ENCODE data around the gene NHEJ1.

NHEJ1 gene

DNA sequence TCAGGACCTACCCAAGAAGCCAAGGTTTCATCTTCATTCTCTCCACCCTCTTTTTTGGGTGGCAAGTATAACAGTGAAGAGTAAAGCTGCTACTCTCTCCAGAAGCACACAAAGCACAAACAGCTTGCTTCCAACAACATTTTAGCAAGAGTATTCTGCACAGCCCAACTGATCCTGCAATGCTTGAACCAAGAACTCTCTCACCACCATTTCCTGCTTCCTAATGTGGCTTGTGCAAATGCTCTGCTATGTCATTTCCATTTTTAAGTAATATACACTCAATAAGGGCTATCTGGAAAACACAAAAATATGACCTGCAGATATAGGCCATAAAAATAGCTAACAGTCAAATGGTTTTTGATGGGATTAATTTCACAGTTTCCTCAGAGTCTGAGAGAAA lies 75.8 kb downstream of the NHEJ1 start:
- DNase-seq, result no peak

DNA sequence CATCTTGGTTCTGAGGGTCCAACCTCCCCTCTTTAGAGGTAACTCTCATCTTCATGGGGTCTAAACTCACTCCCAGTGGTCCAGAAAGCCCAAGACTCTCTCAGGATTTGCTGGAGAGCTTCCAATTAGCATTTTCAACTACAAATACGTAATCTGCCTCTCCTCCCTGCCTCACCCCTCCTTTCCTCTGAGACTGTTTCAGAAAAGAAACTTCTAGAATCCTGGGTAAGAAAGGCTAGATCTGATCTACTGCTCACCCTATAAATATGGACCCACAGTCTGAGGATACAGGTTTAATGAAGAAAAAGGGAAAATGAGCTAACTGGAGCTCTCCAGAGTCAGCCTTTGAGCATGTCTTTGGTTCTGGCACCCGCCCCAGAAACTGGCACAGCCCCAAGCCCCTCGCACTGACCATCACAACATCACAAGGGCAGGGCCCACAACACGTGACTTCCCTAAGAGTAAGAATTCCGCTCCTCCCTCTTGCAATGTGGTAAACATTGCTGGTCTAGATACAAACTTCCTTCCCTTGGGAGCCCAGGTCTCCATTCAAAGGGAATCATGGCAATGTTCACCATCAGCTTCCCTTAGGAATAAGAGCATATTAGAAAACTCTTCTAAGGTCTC lies 78.2 kb downstream of the NHEJ1 start:
- no peak for DNase-seq

- no peak for DNase-seq
Observed at GRCh38 chr2:219081701-219082331, 78.8 kb downstream of the NHEJ1 start.

- no peak for DNase-seq
Observed at GRCh38 chr2:219081096-219081495, 79.5 kb downstream of the NHEJ1 start.

- no peak for DNase-seq
Observed at GRCh38 chr2:219079417-219079816, 81.2 kb downstream of the NHEJ1 start.

- no peak for DNase-seq
Observed at GRCh38 chr2:219078951-219079350, 81.7 kb downstream of the NHEJ1 start.

- no peak for DNase-seq
Observed at GRCh38 chr2:219078126-219078525, 82.5 kb downstream of the NHEJ1 start.

DNA sequence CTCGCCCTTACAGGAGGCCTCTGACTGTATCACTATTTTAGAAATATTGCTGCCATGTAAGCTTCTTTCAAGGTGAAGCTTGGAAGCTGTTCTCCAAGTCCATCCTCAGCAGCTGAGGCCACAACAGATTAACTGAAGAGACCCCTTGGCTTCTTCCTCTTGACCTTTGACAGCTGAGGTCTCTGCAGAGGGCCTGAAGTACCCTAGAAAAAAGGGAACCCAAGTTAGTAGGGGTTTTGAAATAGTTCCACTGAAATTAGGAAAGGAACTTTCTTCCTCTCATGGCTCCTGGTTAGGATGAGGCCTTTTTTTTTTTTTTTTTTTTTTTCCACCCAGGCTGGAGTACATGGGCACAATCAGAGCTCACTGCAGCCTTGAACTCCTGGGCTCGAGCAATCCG lies 84.4 kb downstream of the NHEJ1 start:
- no peak for DNase-seq

GRCh38 chr2:219073413-219074129 lies 87.0 kb downstream of the NHEJ1 start:
- no peak for DNase-seq

GRCh38 chr2:219072741-219073250 lies 87.8 kb downstream of the NHEJ1 start:
- no peak for DNase-seq

DNA sequence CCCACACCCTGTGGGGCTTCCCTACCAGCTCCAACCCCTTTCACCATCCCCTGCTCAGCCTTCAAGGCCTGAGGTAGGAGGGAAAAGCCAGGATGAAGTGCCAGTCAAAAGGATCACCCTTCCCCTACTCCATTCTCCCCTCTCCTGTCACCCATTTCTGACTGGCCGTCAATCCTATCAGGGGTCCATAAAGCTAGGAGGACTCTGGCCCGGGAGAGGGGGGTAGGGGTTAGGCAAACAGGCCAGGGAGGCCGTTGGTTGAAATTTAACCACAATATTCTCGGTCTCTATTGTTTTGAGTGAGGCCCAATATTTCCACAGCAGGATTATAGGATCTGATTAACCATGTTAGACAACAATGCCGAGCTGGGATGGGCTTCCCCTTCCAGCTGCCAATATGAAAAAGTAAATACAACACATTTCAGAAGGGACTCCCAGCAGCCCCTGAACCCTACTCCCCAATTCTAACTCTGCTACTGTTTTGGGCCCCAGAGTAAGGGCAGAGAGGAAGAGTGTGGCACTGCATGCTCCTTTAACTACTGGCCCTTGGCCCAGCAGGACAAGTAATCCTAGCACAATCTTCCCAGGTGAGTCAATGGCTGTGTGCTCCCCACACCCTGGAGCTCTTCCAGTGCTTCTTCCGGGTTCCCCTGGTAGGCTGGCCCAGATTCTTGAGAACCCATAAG lies 89.3 kb downstream of the NHEJ1 start:
- no peak for DNase-seq

DNA sequence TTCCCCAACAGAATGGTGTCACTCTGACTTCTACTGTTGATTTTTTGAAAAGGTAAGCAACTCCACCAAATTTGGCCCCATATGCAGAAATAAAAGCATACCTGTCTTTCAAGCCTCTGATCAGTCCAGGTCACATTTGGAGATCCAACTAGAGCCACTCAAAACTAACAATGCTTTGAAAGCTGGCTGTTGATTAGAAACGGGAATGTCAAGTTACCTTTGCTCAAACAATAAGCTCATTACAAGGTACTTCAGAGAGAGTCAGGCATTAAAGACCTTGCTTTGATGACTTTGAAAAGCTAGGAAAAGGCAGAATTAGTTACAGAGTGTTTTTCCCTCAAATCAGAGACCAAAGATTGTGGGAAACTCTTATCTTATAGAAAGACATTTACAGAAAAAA lies 95.1 kb downstream of the NHEJ1 start:
- no peak for DNase-seq

DNA sequence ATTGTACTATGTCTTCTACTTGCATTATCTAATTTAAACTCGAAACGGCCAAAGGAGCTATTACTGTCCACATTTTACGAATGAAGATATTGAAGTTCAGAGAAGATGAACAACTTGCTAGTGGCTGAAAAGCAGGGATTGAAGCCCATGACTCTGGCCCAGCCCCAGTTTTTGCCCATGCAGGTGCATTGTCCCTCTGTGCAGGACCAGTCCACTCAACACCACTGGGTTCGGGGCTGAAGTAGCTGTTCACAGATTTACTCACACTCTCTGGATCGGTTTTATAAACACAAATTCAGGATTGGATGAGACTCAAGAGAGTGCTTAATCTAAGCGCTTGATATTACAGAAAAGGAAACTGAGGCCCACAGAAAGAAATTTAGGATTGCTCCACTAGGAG lies 98.5 kb downstream of the NHEJ1 start:
- DNase-seq, result no peak

- no peak for DNase-seq
Observed at GRCh38 chr2:219060821-219061791, 99.5 kb downstream of the NHEJ1 start, which contains the start of gene IHH. TSS of gene IHH (minus strand) at chr2:219060921. CDS start at chr2:219060467, 454 bp downstream.

DNA sequence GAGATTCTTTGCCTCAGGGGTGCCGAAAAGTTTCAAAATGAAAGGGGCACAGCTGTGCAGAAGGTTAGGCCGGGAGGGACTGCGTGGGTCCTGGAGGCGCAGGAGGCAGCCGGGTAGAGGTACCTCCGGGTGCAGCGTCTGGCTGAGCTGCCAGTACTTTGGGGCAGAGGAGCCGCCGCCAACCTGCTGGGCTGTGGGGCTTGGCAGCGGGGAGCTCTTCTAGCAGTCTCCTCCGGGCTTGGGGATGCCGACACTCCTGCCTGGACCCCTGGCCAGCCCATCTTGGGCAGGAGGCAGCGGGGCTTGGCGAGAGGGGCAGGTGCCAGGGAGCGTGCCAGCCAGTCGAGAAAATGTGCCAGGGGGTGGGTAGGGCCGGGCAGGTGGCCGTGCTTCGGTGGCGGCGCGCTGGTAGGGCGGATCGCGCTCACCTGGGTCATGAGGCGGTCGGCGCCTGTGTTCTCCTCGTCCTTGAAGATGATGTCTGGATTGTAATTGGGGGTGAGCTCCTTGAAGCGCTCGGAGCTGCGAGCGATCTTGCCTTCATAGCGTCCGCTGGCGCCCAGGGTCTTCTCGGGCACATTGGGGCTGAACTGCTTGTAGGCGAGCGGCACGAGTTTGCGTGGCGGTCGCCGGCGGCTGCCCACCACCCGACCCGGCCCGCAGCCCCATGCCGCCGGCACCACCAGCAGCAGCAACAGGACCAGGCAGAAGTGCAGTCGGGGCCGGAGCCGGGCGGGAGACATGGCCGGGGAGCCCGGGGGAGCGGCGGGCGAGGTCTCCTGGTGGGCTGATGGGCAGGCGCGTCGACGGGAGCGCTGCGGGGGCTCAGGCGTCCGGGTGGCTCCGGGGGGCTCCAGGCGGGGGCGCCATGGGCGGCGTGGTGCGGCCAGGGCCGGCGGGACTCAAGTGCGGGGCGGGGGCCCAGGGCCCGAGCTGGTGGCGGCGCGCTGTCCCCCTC lies 100.6 kb downstream of the NHEJ1 start:
- DNase-seq, result no peak

DNA sequence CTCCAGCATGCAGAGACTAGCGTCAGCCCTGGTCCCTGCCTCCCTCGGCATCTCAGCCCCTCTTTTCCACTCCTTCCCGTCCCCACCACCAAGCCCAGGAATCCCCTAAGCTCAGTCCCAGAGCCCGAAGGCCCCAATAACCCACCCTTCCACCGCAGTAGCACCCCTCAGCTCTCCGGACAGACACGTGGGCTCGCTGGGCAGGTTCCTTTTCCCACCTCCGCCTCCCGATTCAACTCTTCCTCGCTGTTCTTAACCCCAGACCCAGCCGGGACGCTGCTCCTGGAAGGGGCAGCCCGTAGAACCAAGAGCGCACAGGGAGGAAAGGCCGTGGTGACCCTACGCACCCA lies 101.3 kb downstream of the NHEJ1 start:
- no peak for DNase-seq

DNA sequence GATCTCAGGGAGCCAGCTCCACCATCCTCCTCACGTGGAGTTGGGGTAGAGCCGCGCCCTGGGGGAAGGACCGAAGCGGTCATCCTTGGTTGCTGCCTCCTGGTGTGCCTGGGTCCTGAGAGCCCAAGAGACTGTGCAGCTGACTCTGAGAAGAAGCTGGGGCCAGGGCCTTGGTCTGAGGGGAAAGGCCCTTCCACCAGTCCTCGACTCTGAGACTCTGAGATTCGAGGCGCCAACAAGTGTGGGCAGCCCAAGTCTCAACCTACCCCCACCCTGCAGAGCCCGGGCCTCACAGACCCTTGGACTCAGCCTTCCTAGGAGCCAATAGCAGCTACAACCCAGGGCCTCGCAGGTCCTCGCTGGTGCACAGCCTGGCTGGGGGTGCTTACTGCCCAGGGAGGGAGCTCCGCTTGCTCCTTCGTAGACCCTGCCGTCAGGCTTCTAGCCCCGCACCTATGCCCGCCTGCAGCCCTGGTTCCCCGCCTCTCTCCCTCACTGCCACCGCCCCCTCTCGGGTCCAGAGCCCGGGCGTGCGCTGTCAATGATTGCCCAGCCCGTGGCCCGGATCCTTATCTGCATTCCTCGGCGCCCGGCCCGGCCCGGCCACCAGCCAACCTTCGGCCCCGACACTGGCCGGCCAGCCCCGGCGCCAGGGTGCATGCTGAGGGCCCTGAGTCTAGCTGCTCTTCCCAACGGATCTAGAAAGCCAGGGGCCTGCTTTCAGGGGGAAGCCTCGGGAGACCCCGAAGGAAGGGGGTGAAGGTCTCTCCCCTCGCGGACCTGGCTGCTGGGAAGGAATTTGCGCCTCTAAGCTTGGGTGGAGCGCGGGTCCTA lies 101.9 kb downstream of the NHEJ1 start:
- no peak for DNase-seq

DNA sequence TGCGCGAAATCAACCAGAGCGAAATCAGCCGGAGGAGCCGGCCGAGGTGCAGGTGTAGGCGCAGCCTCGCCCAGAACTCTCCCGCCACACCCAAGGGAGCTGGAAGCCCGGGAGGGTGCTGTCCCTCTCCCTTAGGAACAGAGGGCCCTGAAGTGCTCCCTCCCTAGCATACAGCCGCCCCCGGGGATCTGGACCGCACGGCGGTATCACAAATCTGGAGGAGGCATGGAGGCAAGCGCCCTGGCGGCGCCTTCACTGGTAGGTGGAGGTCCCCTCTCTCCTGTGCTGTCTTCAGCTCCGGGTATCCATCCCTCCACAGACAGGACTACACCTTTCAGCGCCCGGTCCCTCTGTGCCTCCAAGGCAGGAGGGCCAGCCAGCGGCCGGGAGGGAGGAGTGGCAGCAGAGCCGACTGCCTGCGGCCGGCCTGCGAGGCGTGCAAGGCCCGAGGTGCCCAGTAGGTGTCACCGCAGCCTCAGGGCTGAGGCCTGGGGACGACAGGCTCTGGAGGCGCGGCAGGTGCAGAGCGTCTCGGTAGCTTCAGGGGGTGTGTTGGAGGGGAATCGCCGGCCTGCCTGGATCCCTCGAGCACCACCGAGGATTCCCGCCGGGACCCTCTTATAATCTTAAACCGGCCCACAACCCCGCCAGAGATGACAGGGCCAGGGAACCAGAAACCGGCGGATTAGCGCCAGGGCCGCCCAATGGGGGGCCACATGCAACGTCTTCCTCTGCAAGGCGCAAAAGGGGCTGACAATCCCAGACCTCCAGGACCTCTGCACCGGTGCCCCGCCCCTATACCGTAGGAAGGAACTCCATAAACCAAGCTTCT lies 102.7 kb downstream of the NHEJ1 start:
- peak; percentile 37 to 67 (median 60) for DNase-seq

Measured in activated naive CD4-positive, alpha-beta T cell (primary cell).